Body of pancreas (tissue), 2 donors: ENCODE results near the gene GJA8. TPM values are rescaled to one million over a fixed set of nuclear protein-coding genes. Genes with fewer than 3 reads are reported as not detected.

ENCODE experiments used
- total RNA-seq, 2 donors: library from RNA; depleted of rRNA; stranded (reverse); fragments of >200 nt; gene quantifications; one replicate each; pipeline ENCODE4 v1.1.0, GENCODE V29; 2016

The GJA8 gene
- total RNA-seq, 2 donors from 2014 or later = not detected

Other genes with a start within 250 kb of the GJA8 start
- gene ACP6, start 232.3 kb upstream of the GJA8 start, total RNA-seq = 10 to 100 TPM; 13.2 to 24.7 TPM
- gene GJA5, start 142.2 kb upstream of the GJA8 start, total RNA-seq = 1 to 10 TPM in 1 of 2 donors, under 1 TPM in 1; 0.99 to 8.8 TPM
- gene GPR89B, start 25.6 kb downstream of the GJA8 start, total RNA-seq = 10 to 100 TPM; 11.2 to 16.6 TPM
- 10 to 100 TPM; 10.1 to 10.2 TPM for gene NBPF11, start 249.5 kb downstream of the GJA8 start, total RNA-seq